ENCODE measurements around the gene ZNF512. TPM values are rescaled to one million over a fixed set of nuclear protein-coding genes. Genes with fewer than 3 reads are reported as not detected.

The ZNF512 gene
- total RNA-seq, 1 experiment from 2014 or later, result 38.9 TPM

DNA sequence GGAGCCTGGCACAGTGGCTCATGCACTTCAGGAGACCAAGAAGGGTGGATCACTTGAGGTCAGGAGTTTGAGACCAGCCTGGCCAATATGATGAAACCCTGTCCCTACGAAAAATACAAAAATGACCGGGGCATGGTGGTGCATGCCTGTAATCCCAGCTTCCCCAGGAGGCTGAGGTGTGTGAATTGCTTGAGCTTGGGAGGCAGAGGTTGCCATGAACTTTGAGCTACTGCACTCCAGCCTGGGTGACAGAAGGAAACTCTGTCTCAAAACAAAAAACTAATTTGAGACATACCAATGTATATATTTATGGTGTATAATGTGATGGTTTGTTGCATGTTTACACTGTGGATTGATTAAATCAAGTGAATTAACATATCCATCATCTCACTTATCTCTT lies 21.8 kb upstream of the ZNF512 start:
- Histone ChIP-seq H3K9me3 (no peaks in the 10 kb centered on the region), H3K36me3 (ENCODE audit: control insufficient read depth, insufficient read depth, low read length) (no peaks in the 10 kb centered on the region), H3K27me3 (replicated peaks; ENCODE audit: control insufficient read depth, insufficient read depth, low read length) (no peaks in the 10 kb centered on the region), H3K4me1 (no peaks in the 10 kb centered on the region), H3K4me3 (ENCODE audit: low read depth, low read length) (no peak overlapping the region)
- H3K27ac Mint-ChIP-seq (ENCODE audit: unreplicated experiment), result no peak overlapping the region
- CTCF ChIA-PET, result interaction anchor here (0.6 kb wide), 1 partner anchor 380 kb away, joined by 3 read pairs; no protein-coding TSS in a partner anchor
- BruUV-seq (replicated peaks), result no TSS peak
- TF ChIP-seq, protein P1, sequence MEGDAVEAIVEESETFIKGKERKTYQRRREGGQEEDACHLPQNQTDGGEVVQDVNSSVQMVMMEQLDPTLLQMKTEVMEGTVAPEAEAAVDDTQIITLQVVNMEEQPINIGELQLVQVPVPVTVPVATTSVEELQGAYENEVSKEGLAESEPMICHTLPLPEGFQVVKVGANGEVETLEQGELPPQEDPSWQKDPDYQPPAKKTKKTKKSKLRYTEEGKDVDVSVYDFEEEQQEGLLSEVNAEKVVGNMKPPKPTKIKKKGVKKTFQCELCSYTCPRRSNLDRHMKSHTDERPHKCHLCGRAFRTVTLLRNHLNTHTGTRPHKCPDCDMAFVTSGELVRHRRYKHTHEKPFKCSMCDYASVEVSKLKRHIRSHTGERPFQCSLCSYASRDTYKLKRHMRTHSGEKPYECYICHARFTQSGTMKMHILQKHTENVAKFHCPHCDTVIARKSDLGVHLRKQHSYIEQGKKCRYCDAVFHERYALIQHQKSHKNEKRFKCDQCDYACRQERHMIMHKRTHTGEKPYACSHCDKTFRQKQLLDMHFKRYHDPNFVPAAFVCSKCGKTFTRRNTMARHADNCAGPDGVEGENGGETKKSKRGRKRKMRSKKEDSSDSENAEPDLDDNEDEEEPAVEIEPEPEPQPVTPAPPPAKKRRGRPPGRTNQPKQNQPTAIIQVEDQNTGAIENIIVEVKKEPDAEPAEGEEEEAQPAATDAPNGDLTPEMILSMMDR (IDR thresholded peaks at IDR 0.05; ENCODE audit: insufficient read depth in 1 of 2, low read depth in 1 of 2, low read length in 1 of 2, severe bottlenecking in 1 of 2, unreplicated experiment in 1 of 2), result no peak
- no peaks in the 10 kb centered on the region for H3K9me3 Mint-ChIP-seq (ENCODE audit: unreplicated experiment)
- no peaks in the 10 kb centered on the region for H3K4me1 Mint-ChIP-seq (ENCODE audit: low read depth, unreplicated experiment)
- H3K27me3 Mint-ChIP-seq (ENCODE audit: insufficient read depth, unreplicated experiment), result peaks cover 4% of the 10 kb centered on the region
- DNase-seq, result no peak
- no peak overlapping the region for H3K4me3 Mint-ChIP-seq (ENCODE audit: unreplicated experiment)
- no peaks in the 10 kb centered on the region for H3K36me3 Mint-ChIP-seq (ENCODE audit: insufficient read depth, unreplicated experiment)
- intact Hi-C loops (cut with micrococcal nuclease; ENCODE audit: unreplicated experiment), result no loop called here
- POLR2A ChIA-PET, result no interaction called here

DNA sequence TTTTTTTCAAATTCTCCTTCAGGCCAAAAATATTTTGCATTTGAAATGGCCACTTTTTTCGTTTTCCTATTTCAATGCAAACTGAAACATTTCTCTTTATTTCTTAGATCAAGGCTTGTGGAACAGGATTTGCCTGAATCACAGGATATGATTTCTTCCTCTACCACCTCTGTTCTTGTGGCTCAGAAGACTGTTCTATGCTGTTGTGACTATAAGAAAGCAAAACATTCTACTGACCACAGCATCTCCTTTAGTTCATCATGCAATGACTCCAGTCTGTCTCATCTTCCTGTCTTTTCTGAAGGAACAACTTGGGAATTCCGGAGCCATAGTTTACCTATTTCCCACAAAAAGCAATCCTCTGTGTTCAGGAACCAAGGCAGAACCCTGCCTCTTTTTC lies 16.2 kb upstream of the ZNF512 start:
- ChIA-PET CTCF (no interaction called here), POLR2A (no interaction called here)
- Mint-ChIP-seq H3K27me3 (ENCODE audit: insufficient read depth, unreplicated experiment) (peaks cover 11% of the 10 kb centered on the region), H3K27ac (ENCODE audit: unreplicated experiment) (no peak overlapping the region), H3K36me3 (ENCODE audit: insufficient read depth, unreplicated experiment) (no peaks in the 10 kb centered on the region), H3K4me3 (ENCODE audit: unreplicated experiment) (no peak overlapping the region), H3K4me1 (ENCODE audit: low read depth, unreplicated experiment) (no peaks in the 10 kb centered on the region), H3K9me3 (ENCODE audit: unreplicated experiment) (peaks cover 5% of the 10 kb centered on the region)
- no peaks in the 10 kb centered on the region for H3K36me3 ChIP-seq (ENCODE audit: control insufficient read depth, insufficient read depth, low read length)
- H3K4me1 ChIP-seq, result no peaks in the 10 kb centered on the region
- intact Hi-C loops (cut with micrococcal nuclease; ENCODE audit: unreplicated experiment), result no loop called here
- no peak for DNase-seq
- TF ChIP-seq, protein P1 (IDR thresholded peaks at IDR 0.05; ENCODE audit: insufficient read depth in 1 of 2, low read depth in 1 of 2, low read length in 1 of 2, severe bottlenecking in 1 of 2, unreplicated experiment in 1 of 2), result no peak
- BruUV-seq (replicated peaks), result no TSS peak
- H3K27me3 ChIP-seq (replicated peaks; ENCODE audit: control insufficient read depth, insufficient read depth, low read length), result no peaks in the 10 kb centered on the region
- no peaks in the 10 kb centered on the region for H3K9me3 ChIP-seq
- no peak overlapping the region for H3K4me3 ChIP-seq (ENCODE audit: low read depth, low read length)

DNA sequence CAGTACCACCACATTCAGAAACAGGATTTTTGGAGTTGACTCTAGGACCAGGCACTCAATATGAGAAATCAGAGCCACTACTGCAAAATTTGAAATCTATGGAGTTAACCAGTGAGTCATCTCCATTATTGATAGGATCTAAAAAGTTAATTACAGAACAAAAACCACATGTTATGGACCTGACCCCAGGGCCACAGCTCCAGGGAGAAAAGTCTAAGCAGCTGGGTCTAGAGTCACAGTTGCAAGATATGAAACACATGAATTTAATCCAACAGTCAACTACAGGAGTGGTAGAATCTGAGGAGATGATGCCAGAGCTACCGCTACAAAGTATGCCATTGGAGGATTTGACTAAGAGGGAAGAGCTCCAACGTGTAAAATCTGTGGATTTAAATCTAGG lies 13.4 kb upstream of the ZNF512 start:
- POLR2A ChIA-PET, result no interaction called here
- TF ChIP-seq, protein P1 (IDR thresholded peaks at IDR 0.05; ENCODE audit: insufficient read depth in 1 of 2, low read depth in 1 of 2, low read length in 1 of 2, severe bottlenecking in 1 of 2, unreplicated experiment in 1 of 2), result no peak
- no peaks in the 10 kb centered on the region for H3K36me3 ChIP-seq (ENCODE audit: control insufficient read depth, insufficient read depth, low read length)
- H3K9me3 Mint-ChIP-seq (ENCODE audit: unreplicated experiment), result peaks cover 10% of the 10 kb centered on the region
- no peaks in the 10 kb centered on the region for H3K9me3 ChIP-seq
- H3K27me3 ChIP-seq (replicated peaks; ENCODE audit: control insufficient read depth, insufficient read depth, low read length), result no peaks in the 10 kb centered on the region
- no TSS peak for BruUV-seq (replicated peaks)
- DNase-seq, result no peak
- no peaks in the 10 kb centered on the region for H3K4me1 Mint-ChIP-seq (ENCODE audit: low read depth, unreplicated experiment)
- no peaks in the 10 kb centered on the region for H3K4me1 ChIP-seq
- CTCF ChIA-PET, result no interaction called here
- no peak overlapping the region for H3K4me3 Mint-ChIP-seq (ENCODE audit: unreplicated experiment)
- peaks cover 14% of the 10 kb centered on the region for H3K27me3 Mint-ChIP-seq (ENCODE audit: insufficient read depth, unreplicated experiment)
- H3K36me3 Mint-ChIP-seq (ENCODE audit: insufficient read depth, unreplicated experiment), result no peaks in the 10 kb centered on the region
- intact Hi-C loops (cut with micrococcal nuclease; ENCODE audit: unreplicated experiment), result no loop called here
- H3K27ac Mint-ChIP-seq (ENCODE audit: unreplicated experiment), result no peak overlapping the region
- H3K4me3 ChIP-seq (ENCODE audit: low read depth, low read length), result no peak overlapping the region

Measured in Caco-2 (cell line).